ENCODE results near the gene RPUSD4. TPM values are rescaled to one million over a fixed set of nuclear protein-coding genes. Genes with fewer than 3 reads are reported as not detected.

RPUSD4 gene
- total and polyA plus RNA-seq, 9 of the 15 experiments (the other 6 are each of a cell fraction or from before 2014, with no cell fraction given), result 27.4 to 56.2 (median 44.6) TPM

DNA sequence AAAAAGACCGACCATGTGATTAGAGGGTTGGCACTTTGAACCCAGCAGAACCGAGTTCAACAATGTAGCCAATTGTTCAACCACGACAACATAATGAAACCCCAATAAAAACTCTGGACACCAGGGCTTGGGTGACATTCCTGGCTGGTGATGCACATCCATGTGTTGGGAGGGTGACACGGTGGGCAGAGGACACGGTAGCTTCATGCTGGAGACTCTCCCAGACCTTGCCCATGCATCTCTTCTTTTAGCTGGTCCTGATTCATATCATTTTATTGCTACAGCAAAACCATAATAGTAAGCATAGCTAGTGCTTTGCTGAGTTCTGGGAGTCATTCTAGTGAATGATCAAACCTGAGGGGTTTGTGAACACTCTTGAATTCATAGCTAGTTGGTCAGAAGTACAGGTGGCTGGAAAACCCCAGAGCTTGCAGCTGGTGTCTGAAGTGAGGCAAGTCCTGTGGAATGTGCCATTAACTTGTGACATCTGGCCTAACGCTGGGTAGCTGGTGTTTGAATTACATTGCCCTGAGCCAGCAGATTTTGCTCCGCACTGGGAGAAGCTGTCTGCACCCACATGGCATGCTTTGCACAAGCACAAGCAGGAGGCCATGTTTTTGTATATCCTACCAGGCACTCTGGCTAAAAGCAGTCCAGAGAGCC, 14.0 kb downstream of the RPUSD4 start:
- in situ Hi-C loops (cut with MboI) (loop anchor here (5.0 kb wide), 1 partner anchor 275 kb away; no protein-coding TSS in a partner anchor), intact Hi-C loops (cut with micrococcal nuclease) (no loop called here)
- ChIA-PET POLR2A (interaction anchor here (2.3 kb wide), 1 partner anchor 14 kb away, joined by 11 read pairs; the partner anchor contains the start of genes FAM118B and RPUSD4), CTCF (ENCODE audit: low intra/inter-chr PET ratio) (interaction anchor here (1.0 kb wide), 1 partner anchor 275 kb away, joined by 3 read pairs; no protein-coding TSS in a partner anchor)
- Histone ChIP-seq H3K9me1 (ENCODE audit: control insufficient read depth, insufficient read depth, low read length) (no peaks in the 10 kb centered on the region), H4K20me1 (replicated peaks; ENCODE audit: control insufficient read depth, insufficient read depth, low read length) (peaks cover 5% of the 10 kb centered on the region; the same call in 1 of the 2 replicates), H3K27ac (ENCODE audit: extremely low read depth, low read depth, low read length) (no peak overlapping the region), H3K9me3 (replicated peaks; ENCODE audit: control insufficient read depth, insufficient read depth, low read depth, low read length) (no peaks in the 10 kb centered on the region), H3K4me1 (replicated peaks in 1 of 2; ENCODE audit: control insufficient read depth in 2 of 2, insufficient read depth in 2 of 2, low read length in 2 of 2) (no peaks in the 10 kb centered on the region), H3K4me3 (no peak overlapping the region), H3K4me2 (ENCODE audit: insufficient read depth, low read length) (no peak overlapping the region), H2AFZ (ENCODE audit: low read depth, low read length) (no peak overlapping the region), H3K36me3 (ENCODE audit: control insufficient read depth, insufficient read depth, low read length) (peaks cover 91% of the 10 kb centered on the region), H3K27me3 (ENCODE audit: control insufficient read depth in 2 of 2, insufficient read depth in 2 of 2, low read length in 2 of 2) (no peaks in the 10 kb centered on the region), H3K9ac (ENCODE audit: insufficient read depth in 1 of 2, low read depth in 2 of 2, low read length in 2 of 2) (no peak overlapping the region), H3K79me2 (ENCODE audit: control insufficient read depth, insufficient read depth, low read length) (no peaks in the 10 kb centered on the region)
- ATAC-seq (no peak), FAIRE-seq (no peak), DNase-seq (ENCODE audit: extremely low read depth in 1 of 4, low spot score in 3 of 4) (no peak)
- no peak for TF ChIP-seq NUFIP1 (IDR thresholded peaks at IDR 0.05; ENCODE audit: partially characterized antibody)
- no peak for TF ChIP-seq HIVEP1 (CRISPR knock-in tag; IDR thresholded peaks at IDR 0.05)
- no peak for TF ChIP-seq ATF4 (CRISPR knock-in tag; IDR thresholded peaks at IDR 0.05)
- no peak for TF ChIP-seq HDAC8 (tag; IDR thresholded peaks at IDR 0.05)
- TF ChIP-seq ZNF75A (CRISPR knock-in tag; IDR thresholded peaks at IDR 0.05), result no peak
- TF ChIP-seq, protein P1, sequence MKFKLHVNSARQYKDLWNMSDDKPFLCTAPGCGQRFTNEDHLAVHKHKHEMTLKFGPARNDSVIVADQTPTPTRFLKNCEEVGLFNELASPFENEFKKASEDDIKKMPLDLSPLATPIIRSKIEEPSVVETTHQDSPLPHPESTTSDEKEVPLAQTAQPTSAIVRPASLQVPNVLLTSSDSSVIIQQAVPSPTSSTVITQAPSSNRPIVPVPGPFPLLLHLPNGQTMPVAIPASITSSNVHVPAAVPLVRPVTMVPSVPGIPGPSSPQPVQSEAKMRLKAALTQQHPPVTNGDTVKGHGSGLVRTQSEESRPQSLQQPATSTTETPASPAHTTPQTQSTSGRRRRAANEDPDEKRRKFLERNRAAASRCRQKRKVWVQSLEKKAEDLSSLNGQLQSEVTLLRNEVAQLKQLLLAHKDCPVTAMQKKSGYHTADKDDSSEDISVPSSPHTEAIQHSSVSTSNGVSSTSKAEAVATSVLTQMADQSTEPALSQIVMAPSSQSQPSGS (CRISPR knock-in tag; IDR thresholded peaks at IDR 0.05), result no peak
- BruUV-seq (replicated peaks), result no TSS peak
- 96% methylated on average over 7 of the region's 7 CpGs for WGBS (ENCODE audit: insufficient coverage, low coverage, missing lambda C conversion rate)

Data from K562 (cell line).